Mononuclear cell (primary cell): Measurements from ENCODE around the gene CNGA1. TPM values are rescaled to one million over a fixed set of nuclear protein-coding genes. Genes with fewer than 3 reads are reported as not detected.
"Not testable (repeated sequence)": the region's sequence is repeated elsewhere in the genome, so short reads cannot be mapped to it uniquely, and the experiment has no call there.

Experiments
- H3K27me3 ChIP-seq: 2 replicates; pipeline ENCODE4 v1.6.0; 2011; ENCODE audit warnings: low read length, control low read depth; ENCODE audit not compliant: insufficient read depth
- H3K4me1 ChIP-seq: 2 replicates; pipeline ENCODE4 v1.5.1; 2011; ENCODE audit warnings: mild to moderate bottlenecking, low read length, control low read depth; ENCODE audit not compliant: insufficient read depth
- H3K4me3 ChIP-seq: 2 replicates; pipeline ENCODE4 v1.5.1; 2011; ENCODE audit warnings: mild to moderate bottlenecking, low read length, moderate library complexity
- H3K9me3 ChIP-seq: 2 replicates; pipeline ENCODE4 v1.5.1; 2011; ENCODE audit warnings: low read depth, mild to moderate bottlenecking, control low read depth, low read length
- total RNA-seq: library from RNA; depleted of rRNA; stranded (reverse); fragments of >200 nt; gene quantifications from one replicate; pipeline ENCODE4 v1.2.3, GENCODE V29; 2012

The CNGA1 gene
- total RNA-seq, 1 donor, result not detected

DNA sequence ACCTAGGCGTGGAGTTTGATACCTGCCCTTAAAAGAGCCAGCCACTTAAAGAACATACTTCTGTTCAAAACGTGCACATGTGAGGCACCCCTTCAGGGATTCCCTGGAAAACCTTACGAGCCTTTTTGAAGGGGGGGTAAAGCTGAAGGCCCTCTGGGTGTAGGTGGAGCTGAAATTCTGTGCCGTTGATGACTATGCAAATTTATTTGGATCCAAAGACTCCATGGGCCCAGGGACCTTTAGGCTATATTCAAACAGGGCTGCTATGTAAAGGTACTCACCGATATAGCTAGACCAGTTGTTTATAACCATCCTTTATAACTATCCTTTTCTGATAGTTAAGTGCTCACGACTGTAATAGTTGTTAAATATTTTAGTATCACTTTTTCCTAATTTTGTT is 61.8 kb downstream of the CNGA1 start:
- H3K4me3 ChIP-seq, result no peak overlapping the region
- H3K9me3 ChIP-seq, result no peaks in the 10 kb centered on the region
- no peaks in the 10 kb centered on the region for H3K27me3 ChIP-seq
- H3K4me1 ChIP-seq, result no peaks in the 10 kb centered on the region

DNA sequence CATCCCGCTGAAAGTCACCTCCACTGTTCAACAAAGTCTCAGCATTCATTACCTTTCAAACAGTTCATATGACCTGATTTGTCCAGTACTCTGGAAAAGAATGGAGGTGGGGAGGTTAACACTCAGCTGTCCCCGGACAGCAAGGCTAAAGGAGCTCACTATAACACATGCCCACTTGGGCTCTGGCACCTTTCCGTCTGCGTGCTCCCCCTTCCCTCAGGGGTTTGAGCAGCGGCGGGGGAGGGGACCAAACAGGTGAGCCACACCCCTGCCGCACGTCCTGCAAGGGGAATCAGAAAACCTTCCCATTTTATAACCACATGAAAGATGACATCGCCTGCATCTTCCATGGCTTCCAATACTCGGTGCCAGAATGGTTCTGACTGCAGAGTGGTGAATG is 62.2 kb downstream of the CNGA1 start:
- H3K27me3 ChIP-seq, result no peaks in the 10 kb centered on the region
- H3K9me3 ChIP-seq, result no peaks in the 10 kb centered on the region
- H3K4me1 ChIP-seq, result no peaks in the 10 kb centered on the region
- no peak overlapping the region for H3K4me3 ChIP-seq

DNA sequence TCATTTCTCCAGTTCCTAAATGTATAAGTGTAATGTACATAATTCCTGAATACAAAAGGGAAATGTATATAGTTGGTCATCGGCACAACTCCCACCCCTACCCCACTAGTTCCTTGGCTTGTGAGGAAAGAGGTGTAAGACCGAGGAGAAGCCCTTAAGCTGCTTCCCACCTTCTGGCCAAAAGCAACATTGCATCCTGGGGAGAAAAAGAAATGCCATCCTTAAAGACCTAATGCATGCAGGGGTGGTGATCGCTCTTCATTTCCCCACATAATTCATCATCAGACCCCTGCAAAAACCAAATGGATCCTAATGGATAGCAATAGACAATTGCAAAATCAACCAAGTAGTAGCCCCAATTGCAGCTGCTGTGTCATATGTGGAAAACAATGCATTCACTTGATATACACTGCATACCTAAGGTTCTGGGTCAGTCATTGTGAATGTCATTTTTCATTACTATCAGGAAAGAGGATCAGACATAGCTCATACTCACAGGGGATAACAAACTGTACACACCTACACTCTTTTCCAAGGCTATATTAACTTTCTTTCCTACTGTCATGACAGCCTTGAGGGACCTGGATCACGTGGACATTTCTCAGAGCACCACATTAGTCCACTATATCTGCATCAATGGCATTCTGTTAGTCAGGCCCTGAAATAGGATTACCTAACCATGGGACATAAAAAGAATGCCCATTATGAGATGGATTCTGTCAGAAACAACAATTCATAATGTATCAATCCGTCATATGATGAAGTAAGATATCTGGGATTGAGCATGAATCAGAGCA is 70.4 kb downstream of the CNGA1 start:
- no peak overlapping the region for H3K4me3 ChIP-seq
- no peaks in the 10 kb centered on the region for H3K27me3 ChIP-seq
- no peaks in the 10 kb centered on the region for H3K4me1 ChIP-seq
- H3K9me3 ChIP-seq, result no peaks in the 10 kb centered on the region

DNA sequence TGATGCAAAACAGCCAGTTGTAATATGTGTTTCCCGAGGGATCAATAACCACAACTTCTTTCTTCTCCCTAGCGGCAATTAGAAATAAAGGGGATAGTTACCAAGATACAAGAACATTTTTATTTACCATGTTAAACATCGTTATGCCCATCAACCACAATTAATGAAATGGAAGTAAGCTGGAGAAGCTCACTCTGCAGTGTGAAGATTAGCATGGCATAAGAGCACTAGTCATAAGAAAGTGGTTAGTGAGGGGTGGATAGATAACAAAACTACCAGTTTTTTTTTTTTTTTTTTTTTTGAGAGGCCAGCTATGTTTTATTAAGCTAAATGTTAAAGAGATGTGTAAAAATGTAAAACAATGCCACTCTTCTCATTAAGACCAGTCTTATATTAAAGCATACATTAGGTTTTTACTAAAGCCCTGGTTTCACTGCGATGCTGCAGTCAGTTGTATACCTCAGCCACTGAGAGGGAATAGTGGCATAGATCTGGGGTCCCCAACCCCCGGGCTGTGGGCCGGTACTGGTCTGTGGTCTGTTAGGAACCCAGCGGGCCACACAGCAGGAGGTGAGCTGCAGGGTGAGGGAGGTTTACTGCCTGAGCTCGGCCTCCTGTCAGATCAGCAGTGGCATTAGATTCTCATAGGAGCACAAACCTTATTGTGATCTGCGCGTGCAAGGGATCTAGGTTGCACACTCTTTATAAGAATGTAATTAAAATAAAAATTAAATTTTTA is 74.2 kb downstream of the CNGA1 start:
- H3K27me3 ChIP-seq, result no peaks in the 10 kb centered on the region
- no peak overlapping the region for H3K4me3 ChIP-seq
- no peaks in the 10 kb centered on the region for H3K9me3 ChIP-seq
- no peaks in the 10 kb centered on the region for H3K4me1 ChIP-seq

DNA sequence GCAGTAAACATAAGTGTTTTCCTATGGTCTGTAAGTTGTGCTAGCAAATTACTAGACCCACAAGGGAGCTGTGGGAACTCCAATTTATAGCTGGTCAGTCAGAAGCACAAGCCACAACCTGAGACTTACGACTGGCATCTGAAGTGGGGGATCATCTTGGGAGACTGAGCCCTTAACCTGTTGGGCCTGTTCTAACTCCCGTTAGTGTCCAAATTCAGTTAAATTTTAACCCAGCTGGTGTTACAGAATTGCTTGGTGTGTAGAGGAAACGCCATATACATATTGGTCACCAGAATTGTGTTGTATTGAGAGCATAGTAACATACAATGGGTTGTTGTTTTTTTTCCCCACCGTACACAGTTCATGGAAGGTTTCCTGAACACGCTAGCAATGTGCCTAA is 77.0 kb downstream of the CNGA1 start:
- H3K4me3 ChIP-seq, result no peak overlapping the region
- H3K9me3 ChIP-seq, result no peaks in the 10 kb centered on the region
- no peaks in the 10 kb centered on the region for H3K4me1 ChIP-seq

DNA sequence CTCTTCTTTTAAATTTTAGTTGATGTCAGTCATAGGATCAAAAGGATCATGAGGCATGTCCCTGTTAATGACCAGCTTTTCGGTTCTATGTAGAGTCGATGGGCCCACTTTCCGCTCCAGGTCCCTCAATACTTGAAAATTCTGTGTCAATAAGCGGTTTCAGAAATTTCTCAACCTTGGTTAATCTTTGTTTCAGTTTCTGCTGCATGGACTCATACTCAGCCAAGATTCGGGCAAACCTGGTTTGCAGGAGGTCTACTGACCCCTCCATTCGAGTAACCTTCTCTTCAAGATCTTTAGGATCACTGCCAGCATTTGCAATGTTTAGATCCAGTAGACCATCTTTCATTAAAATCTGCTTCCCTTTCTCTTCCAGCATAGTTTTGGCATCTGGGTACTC is 80.1 kb downstream of the CNGA1 start:
- H3K4me1 ChIP-seq, result no peaks in the 10 kb centered on the region
- H3K27me3 ChIP-seq, result peaks cover 4% of the 10 kb centered on the region
- no peaks in the 10 kb centered on the region for H3K9me3 ChIP-seq
- no peak overlapping the region for H3K4me3 ChIP-seq

More for the DNA sequence above, 77.0 kb downstream of the CNGA1 start:
- H3K27me3 ChIP-seq, result peaks cover 2% of the 10 kb centered on the region

DNA sequence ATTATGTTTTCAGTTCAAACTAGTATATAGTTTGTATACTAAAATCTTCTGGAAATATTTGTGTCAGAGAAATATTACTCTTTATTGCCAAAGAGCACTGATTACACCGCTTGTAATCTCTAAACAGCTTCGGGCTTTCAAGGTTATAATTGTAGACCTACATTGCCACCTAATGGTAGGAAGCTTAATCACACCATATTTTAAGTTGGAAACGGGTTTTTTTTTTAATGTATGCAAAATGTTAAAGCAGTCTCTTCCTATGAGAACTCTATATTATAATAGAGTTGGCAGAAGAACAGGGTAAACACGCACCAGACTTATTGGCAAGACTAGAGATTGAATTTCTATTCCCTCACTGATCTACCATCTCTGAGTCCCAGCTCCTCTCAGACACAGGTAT is 82.6 kb downstream of the CNGA1 start:
- H3K27me3 ChIP-seq, result peaks cover 4% of the 10 kb centered on the region
- peaks cover 4% of the 10 kb centered on the region for H3K4me1 ChIP-seq
- H3K4me3 ChIP-seq, result no peak overlapping the region
- no peaks in the 10 kb centered on the region for H3K9me3 ChIP-seq

DNA sequence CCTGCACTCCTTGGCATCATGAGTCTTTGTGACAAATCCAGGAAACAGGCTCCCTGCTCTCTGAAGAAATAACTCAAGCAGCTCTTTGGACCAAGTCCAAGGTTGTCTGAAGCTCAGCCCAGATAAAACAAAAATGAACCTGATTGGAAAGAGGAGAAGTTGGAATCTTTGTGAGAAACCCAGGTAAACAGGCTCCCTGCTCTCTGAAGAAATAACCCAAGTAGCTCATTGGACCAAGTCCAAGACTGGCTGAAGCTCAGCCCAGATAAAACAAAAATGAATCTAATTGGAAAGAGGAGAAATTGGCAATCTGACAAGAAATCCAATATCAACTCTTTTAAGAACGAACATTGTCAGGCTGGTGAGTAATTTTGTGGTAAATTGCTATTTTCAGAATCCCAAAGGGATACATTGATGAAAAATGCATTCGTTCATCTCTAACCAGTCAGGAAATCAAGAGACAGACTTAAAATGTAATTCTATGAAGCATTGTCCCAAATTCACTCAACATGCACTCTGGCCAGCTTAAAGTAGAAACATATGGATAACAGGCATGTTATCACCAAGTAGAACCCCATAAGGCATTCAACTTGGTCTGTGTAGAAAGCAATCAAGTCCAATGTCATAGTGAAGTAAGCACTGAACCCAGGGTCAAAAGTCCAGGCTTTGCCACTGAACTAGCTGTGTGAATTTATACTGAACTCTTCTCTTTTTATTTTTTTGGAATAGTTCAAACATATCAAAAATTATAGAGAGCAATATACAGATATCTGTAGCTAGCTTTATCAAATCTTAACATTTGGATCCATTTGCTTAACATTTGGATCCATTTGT is 85.3 kb downstream of the CNGA1 start:
- Histone ChIP-seq H3K9me3 (no peaks in the 10 kb centered on the region), H3K27me3 (peaks cover 4% of the 10 kb centered on the region), H3K4me3 (no peak overlapping the region), H3K4me1 (peaks cover 10% of the 10 kb centered on the region)

DNA sequence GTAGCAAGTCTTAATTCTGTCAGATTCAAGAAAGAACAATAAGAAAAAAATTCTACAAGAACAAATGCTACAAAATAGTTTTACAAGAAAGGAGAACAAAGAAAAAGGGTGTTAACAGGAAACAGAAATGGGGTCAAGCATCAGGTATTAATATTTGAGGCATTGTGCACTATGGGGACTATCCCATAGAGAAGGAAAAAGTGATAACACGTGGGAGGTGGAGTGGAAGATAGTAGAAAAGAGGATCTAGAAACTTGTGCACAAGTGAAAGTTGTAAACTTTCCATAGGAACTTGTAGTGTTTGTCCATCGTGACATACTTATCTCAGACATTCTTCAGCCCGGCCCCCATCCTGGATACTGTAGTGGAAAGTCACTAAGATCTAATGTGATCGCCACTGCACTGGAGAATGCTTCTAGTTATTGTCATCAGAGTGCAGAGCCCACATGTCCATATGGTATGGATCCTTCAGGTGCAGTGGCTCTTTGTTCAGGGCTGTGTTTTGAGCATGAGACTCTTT is 86.7 kb downstream of the CNGA1 start:
- H3K4me3 ChIP-seq, result no peak overlapping the region
- H3K27me3 ChIP-seq, result peaks cover 4% of the 10 kb centered on the region
- H3K9me3 ChIP-seq, result no peaks in the 10 kb centered on the region
- H3K4me1 ChIP-seq, result peaks cover 10% of the 10 kb centered on the region

DNA sequence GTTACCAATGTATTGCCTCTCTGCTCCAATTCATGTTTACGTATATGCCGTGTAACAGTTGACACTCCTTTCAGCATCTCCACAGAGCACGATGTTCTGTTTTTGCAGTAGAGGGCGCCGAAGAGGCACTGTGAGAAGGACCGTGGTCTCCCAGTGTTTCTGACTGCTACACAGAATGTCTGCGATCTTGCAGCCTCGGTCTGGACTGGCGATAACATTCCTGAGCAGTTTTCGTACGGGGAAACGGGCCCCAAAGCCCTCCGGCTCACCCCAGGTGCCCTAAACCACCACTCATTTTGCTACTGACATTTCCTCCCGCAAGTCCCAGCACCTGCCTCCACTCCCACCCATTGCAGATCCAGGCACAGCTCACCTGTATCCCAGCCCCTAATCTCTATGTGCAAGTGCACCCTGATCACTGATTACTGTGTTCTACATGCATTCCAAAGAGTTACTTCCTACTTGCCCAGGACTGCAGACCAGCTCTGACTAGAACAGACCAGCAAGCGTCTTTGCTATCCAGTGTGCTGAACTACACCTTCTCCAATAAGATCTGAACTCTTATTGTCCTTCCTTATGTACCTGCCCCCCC is 89.7 kb downstream of the CNGA1 start:
- no peaks in the 10 kb centered on the region for H3K27me3 ChIP-seq
- peaks cover 20% of the 10 kb centered on the region for H3K4me1 ChIP-seq
- no peaks in the 10 kb centered on the region for H3K9me3 ChIP-seq
- no peak overlapping the region for H3K4me3 ChIP-seq

DNA sequence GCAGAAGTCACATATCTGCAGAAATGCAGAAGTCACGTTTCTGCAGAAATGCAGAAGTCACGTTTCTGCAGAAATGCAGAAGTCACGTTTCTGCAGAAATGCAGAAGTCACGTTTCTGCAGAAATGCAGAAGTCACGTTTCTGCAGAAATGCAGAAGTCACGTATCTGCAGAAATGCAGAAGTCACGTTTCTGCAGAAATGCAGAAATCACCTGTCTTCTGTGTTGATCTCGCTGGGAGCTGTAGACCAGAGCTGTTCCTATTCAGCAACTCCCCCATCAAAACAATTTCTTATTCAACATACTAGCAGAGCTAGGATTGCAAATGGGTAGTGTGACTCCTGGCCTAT is 93.2 kb downstream of the CNGA1 start:
- not testable (repeated sequence) for H3K27me3 ChIP-seq, H3K9me3 ChIP-seq, H3K4me3 ChIP-seq
- H3K4me1 ChIP-seq, result peaks cover 16% of the 10 kb centered on the region

DNA sequence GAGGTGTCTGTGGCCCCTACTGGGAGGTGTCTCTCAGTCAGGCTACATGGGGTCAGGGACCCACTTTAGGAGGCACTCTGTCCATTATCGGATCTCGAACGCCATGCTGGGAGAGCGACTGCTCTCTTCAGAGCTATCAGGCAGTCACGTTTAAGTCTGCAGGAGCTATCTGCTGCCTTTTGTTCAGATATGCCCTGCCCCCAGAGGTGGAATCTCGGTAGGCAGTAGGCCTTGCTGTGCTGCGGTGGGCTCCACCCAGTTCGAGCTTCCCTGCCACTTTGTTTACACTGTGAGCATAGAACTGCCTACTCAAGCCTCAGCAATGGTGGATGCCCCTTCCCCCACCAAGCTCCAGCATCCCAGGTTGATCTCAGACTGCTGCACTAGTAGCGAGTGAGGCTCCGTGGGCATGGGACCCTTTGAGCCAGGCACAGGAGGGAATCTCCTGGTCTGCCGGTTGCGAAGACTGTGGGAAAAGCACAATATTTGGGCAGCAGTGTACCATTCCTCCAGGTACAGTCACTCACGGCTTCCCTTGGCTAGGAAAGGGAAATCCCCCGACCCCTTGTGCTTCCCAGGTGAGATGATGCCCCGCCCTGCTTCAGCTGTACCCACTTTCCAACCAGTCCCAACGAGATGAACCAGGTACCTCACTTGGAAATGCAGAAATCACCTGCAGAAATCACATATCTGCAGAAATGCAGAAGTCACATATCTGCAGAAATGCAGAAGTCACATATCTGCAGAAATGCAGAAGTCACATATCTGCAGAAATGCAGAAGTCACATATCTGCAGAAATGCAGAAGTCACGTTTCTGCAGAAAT is 93.8 kb downstream of the CNGA1 start:
- H3K27me3 ChIP-seq, H3K4me3 ChIP-seq, H3K9me3 ChIP-seq: not testable (repeated sequence)
- H3K4me1 ChIP-seq, result peaks cover 16% of the 10 kb centered on the region

DNA sequence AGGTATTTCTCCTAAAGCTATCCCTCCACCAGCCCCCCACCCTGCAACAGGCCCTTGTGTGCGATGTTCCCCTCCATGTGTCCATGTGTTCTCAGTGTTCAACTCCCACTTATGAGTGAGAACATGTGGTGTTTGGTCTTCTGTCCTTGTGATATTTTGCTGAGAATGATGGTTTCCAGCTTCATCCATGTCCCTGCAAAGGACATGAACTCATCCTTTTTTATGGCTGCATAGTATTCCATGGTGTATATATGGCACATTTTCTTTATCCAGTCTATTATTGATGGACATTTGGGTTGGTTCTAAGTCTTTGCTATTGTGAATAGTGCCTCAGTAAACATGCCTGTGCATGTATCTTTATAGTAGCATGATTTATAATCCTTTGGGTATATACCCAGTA is 99.3 kb downstream of the CNGA1 start:
- not testable (repeated sequence) for H3K4me3 ChIP-seq, H3K27me3 ChIP-seq, H3K9me3 ChIP-seq
- H3K4me1 ChIP-seq, result peaks cover 21% of the 10 kb centered on the region

DNA sequence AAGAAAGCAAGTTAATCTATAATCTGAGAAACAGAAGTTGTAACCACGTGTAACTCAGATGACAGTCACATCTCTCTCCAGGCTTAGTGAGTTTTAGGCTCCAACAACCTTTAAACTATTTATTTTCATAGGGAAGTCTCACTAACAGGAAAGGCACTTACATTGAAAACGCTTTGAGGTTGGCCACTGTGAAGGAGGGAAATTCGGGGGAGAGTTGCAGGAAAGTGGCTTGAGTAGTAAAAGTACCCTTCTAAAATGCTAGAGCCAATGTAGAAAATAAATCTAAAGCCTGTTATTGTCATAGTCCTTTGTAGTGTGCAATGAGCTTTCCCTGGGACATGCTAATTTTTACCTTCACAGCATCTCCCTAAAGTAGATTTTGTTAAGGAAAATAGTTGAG is 101.1 kb downstream of the CNGA1 start:
- no peak overlapping the region for H3K4me3 ChIP-seq
- peaks cover 21% of the 10 kb centered on the region for H3K4me1 ChIP-seq
- no peaks in the 10 kb centered on the region for H3K9me3 ChIP-seq
- H3K27me3 ChIP-seq, result no peaks in the 10 kb centered on the region
